HS-5 (cell line): ENCODE data around the gene PRDX2.
"Not testable (repeated sequence)": the region's sequence is repeated elsewhere in the genome, so short reads cannot be mapped to it uniquely, and the experiment has no call there.

Source experiments
- DNase-seq: peaks from one replicate; pipeline ENCODE4 v3.0.0-alpha.2; 2012; ENCODE audit warnings: low read depth

Gene PRDX2

DNA sequence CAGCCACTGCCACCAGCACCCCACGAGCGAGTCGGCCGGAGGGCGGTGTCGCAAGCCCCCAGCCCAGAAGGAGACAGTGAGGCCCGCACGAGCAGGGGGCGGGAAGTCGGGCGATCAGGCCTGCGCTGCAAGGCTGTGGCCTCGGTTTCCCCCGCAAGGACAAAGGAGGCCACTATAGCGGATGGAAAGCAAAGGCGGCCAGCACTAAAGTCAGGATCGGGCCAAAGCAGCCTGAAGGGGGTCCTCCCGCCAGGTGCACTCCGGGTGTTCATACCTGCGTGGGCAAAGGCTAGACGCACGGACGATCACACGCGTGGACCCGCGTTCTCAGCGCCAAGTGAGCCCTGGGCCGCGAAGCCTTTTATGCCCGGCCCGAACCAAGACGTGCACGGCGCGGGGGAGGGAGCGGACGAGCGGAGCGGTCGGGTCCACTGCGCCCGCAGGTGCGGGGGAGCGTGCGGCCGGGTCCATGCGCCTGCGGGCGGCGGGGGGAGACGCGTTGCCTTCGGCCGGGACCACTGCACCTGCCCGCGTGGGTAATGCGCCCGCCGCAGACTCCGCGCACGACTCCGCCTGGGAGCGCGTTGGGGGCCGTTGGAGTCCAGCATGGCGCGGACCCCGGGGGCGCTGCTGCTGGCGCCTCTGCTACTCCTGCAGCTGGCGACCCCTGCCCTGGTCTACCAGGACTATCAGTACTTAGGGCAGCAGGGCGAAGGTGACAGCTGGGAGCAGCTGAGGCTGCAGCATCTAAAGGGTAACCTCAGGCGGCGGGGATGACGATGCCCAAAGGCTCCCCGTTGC is at the start of gene PRDX2, which contains the start of gene THSD8:
Gene PRDX2, minus strand, starts transcription at position 335 of the 801 bp plus-strand sequence. CDS start 539 bp downstream, outside the sequence.
Gene THSD8, plus strand, starts transcription at position 604 of the 801 bp plus-strand sequence. Its CDS starts 3 bp downstream, at position 607.
- no peak for DNase-seq

DNA sequence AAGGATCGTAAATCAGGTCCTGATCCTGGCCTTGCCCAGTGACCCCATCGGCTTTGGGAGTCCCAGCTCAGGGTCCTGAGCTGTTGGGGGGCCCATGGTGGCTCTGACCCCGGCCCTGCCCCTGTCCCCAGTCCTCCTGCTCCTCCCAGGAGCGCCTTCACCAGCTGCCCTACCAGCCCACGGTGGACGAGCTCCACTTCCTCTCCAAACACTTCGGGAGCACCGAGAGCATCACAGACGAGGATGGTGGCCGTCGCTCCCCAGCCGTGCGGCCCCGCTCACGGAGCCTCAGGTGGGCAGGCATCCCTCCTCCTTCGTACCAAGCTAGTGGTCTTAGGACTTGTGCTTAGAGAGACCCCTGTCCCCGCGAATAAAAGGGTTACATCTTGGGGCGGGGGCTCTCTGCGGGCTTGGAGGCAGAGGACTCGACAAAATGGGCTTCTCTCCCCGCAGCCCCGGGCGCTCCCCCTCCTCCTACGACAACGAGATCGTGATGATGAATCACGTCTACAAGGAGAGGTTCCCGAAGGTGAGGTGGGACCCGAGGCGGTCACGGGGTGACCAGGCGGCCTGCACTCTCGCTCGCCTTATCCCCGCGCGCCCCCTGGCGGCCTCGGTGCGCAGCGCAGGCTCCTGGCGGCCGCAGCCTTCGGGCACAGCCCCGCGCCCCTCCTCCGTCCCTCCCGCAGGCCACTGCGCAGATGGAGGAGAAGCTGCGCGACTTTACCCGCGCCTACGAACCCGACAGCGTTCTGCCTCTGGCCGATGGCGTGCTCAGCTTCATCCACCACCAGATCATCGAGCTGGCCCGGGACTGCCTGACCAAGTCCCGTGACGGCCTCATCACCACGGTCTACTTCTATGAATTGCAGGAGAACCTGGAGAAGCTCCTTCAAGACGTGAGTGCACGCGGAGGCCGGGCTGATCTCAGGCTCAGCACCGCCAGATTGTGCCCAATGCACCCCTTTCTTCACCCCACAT is 45.8 kb upstream of the PRDX2 start:
- DNase-seq, result peak; percentile 65

DNA sequence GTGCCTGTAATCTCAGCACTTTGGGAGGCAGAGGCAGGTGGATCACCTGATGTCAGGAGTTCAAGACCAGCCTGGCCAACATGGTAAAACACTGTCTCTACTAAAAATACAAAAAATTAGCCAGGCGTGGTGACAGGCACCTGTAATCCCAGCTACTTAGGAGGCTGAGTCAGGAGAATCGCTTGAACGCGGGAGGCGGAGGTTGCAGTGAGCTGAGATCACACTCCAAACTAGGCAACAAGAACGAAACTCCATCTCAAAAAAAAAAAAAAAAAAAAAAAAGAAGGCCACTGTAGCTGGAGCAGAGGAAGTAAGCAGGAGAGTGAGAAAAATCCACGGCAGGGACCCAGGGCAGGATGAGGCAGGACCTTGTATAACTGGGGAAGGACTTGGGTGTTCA is 45.0 kb upstream of the PRDX2 start:
- not testable (repeated sequence) for DNase-seq

DNA sequence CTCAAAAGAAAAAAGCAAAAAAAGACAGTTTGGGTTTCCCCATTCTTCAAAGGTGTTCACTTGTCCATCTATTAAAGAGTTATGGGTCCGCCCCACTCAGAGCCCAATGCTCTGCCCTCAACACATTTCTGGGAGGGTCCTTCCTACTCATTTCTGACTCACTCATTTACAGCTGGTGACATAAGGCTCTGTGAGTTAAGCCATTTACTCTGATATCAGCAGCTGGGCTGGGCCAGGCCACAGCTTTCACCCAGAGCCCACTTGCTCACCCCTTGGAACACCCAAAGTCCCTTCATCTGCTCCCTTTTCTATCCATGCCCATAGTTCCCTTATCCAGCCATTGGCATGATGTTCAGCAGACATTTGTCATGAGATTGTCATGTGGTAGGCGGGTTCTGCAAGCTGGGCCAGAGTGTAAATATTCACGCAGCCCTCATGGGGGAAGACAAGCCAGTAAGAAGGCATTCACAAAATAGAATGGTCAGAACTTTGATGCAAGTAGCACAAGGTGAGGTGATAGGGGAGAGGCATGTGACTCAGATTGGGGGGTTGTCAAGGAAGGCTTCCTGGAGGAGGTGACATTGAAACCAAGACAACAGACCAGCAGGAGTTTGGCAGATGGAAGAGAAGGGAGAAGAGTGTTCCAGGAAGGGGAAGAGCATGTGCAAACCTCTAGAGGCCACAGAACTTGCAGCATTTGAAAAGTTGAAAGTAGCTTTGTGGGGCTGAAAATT is 42.6 kb upstream of the PRDX2 start:
- no peak for DNase-seq

DNA sequence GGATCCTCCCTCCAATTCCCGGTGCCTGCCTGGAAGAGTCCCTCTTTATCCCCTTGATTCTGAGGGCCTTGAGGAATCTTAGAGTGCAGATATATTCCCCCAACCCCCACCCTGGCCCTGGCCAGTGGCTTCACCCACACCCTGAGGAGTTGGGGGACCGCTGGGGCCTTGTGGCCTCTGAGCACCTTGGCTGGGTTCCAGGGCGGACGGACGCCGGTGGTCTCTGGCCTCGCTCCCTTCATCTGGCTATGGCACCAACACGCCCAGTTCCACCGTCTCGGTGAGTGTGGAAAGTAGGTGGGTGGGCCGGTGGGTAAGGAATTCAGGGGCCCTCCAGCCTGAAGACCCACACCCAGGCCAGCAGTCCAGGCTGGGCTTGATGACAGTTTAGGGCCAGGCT is 41.7 kb upstream of the PRDX2 start:
- DNase-seq, result no peak

DNA sequence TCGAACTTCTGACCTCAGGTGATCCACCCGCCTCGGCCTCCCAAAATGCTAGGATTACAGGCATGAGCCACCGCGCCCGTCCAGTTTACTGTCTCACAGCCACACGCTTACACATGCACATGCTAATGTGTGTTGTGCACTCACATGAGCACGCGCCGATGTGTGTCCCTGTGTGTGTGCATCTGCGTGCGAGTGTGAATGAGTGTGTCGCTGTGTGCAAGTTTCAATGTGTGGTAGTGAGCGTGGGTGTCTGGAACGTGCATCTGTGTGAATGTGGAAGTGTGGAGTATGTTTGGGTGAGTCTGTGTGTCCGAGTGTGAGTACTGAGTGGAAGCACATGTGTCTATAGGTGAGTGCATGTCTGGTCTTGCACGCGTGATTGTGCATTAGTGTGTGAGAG is 40.9 kb upstream of the PRDX2 start:
- no peak for DNase-seq

DNA sequence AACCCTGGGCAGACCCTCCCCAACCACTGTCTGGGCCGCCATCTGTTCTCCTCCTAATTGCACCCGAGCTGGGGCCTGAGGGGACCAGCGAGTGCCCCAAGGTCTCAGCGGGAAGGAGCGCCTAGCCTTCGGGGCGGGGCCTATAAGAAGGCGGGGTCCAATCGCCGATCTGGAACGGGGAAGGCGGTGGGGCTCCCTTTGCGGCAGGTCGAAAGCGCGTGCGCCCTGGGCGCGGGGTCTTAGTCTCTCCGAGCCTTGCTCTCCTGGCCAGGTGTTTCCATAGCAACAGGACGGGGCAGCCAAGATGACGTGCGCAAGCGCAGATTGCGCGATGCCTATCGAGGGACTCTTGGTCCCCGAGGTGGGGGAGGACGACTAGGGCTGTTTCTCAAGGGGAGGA is 39.5 kb upstream of the PRDX2 start:
- DNase-seq, result no peak

DNA sequence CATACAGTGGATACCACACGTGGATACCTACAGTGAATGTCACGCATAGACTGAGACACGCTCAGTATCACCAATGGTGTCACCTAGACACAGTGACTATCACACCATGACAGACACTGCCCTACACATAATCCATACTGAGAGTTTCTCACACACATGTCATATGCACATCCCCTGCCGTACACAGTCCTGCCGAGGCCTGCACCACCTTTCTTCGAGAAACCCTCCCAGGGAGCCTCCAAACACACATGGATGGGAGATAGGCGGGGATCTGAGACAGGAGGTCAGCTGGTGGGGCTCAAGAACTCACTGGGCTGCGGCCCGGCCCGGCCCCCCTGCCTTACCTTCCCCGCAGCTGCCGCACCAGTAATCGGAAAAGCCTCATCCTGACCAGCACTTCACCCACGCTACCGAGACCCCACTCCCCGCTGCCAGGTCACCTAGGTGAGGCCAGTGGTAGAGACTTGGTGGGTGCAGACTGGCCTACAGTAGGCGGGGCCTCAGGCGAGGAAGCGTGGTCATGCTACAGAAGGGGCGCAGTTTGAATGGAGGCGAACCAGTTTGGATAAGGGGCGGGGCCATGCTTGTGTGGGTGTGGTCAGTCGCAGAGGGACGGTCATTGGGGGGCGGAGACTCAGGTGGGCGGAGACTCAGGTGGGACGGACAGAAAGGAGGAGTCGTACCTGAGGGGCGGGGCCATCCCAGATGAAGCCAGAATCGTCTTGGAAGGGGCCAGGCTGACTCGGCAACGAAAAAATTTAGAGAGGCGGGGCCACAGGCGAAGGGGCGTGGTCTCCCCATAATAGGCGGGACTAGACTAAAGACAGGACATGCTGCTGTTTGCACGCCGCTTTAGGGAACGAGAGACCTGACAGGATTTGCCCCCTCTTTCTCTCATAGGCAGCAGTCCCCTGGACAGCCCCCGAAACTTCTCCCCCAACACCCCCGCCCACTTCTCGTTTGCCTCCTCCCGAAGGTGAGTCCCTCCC is 38.8 kb upstream of the PRDX2 start:
- no peak for DNase-seq

DNA sequence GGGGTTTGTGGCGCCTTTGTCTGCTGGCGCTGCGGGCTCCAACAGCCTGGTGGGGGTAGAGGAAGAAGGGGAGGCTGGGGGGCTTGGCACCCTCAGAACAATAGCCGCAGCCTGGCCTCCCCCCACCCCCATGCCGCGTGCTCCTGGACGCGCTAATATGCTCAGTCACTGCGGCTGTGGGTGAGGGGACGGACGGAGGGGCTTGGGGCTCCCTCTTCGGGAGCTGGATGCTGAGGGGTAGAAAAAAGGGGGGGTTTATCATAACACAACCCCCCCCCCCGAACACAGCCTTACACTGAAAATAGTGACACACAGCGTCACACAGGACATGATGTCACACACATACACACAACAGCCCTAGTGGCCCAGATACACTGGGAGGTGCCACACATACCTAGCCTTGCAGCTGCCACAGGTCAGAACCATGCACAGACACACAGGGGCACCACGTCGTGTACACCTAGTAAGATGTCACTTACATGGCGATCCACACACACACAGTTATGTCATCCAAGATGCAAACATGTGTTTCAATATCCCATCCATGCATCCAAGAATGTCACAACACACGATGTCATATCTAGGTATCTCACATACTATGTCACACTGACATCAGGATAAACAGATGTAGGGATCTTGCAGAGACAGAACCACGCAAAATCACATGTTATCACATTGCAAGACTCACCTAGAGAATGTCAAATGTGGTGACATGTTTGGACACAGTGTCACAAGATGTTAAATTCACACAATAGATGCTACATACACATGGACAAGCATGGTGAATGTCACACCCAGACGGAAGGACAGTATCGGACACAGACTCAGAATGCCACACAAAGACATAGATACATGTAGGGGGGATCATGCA is 37.5 kb upstream of the PRDX2 start:
- no peak for DNase-seq

DNA sequence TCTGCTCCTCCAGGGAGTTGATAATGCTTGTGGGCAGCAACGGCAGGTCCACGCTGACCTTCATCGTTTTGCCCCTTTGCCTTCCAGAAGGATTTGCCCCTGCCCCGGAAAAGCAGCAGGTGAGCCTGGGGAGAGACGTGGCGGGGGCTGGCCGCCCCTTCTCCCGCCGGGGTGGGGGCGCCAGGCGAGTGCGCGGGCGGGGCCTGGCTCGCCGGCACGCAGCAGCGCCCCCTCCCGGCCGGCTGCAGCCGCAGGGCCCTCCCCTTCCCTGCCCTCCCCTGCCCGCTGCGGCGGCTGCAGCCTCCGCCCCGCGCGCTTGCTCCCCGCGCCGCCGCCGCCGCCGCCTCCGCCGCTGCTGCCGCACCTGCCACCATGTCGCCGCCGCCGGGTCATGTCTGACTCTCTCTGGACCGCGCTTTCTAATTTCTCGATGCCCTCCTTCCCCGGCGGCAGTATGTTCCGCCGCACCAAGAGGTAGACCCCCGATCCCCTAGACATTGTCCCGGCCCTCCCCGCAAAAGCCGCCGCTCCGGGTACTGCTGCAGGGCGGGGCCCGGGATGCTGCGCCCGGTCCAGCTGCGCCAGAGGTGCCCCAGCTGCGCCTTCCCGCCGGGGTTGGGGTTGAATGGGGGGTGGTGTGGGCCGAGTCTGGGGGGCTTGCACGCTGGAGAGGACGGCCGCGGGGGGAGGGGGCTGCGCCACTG is 36.7 kb upstream of the PRDX2 start, which contains the start of gene MAST1:
Gene MAST1, plus strand, starts transcription at position 334 of the 704 bp plus-strand sequence. Its CDS starts 58 bp downstream, at position 392.
- DNase-seq, result no peak

DNA sequence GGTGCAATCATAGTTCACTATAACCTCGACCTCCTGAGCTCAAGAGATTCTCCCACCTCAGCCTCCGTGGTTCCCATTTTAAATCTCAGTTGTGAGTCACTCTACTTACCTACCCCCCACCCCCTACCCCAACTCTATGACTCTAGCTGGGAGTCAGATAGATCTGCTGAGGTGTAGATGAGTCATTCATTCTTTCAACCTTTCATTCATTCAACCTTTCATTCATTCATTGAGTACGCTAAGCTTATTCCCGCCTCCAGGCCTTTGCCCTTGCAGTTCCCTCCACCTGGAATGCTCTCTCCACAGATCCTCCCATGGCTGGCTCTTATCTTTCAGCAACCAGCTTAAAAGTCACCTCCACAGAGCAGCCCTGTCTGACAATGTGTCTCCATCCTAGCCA is 35.6 kb upstream of the PRDX2 start:
- no peak for DNase-seq

DNA sequence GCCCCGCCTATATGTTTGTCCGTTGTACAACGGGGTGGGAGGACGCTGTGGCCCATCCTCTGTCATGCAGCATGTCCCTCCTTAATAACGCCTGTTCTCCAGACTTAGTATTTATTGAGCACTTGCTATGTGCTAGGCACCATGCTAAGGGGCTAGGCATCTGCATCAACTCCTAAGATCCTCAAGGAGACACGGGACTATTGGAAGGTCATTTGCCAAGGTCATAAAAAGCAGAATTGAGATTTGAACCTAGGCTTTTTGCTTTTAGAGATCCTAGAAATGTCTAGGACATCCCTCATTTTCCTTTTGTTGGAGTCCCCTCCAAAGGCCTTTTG is 34.9 kb upstream of the PRDX2 start:
- no peak for DNase-seq

DNA sequence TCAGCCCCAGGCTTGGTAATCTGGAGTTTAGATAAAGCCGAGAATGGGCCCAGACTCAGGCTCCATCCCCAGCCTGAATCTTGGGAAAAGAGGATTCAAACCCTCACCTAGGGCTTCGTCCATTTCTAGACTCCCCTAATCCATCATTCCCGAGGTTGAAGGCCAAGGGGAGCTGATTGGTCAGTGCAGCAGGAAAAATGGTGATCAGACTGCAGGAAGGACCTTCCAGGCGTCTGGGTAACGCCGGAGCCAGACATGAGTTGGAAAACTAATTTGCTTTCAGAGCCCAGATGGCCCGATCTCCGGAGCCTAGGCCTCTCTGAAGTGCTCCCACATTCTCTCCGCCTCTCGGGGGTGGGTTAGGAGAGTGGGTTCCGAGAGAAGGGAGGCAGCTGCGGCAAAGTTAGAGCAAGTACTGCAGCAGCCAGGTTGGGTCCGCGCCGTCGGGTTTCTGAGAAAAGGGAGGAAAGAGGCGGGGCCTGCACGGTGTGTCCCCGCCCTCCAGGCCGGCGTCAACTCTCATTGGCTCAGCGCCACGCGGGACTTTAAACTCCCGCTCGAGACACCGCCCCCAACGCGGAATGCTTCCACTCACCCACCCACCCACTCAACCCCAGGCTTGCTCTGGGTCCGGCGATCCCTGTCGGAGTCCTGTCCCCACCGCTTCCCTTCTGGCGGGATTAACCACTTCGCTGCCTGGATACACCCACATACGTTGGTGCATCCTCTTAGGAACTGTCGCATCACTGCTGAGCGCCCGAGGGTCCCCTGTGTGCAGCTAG is 33.6 kb upstream of the PRDX2 start:
- no peak for DNase-seq

DNA sequence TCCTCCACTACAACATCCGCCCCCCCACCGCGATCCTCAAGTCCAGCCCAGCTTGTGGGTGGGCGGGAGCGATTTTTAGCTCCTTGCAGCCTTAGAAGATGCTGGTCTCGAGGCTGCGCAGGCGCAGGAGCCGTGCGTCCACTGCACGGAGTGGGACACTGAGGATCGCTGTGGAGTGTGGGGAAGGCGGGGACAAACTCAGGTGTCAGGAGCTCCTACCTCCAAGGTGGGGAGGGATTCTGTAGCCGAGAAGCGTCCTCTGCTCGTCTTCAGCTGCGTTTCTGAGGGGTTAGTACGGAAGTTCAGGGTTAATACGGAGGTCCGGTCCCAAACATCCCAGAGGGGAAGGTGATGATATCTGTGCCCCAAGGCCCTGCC is 33.0 kb upstream of the PRDX2 start, which contains the start of gene RTBDN:
Gene RTBDN, minus strand, starts transcription at position 14 of the 378 bp plus-strand sequence. CDS start 4,600 bp downstream, outside the sequence.
- no peak for DNase-seq

DNA sequence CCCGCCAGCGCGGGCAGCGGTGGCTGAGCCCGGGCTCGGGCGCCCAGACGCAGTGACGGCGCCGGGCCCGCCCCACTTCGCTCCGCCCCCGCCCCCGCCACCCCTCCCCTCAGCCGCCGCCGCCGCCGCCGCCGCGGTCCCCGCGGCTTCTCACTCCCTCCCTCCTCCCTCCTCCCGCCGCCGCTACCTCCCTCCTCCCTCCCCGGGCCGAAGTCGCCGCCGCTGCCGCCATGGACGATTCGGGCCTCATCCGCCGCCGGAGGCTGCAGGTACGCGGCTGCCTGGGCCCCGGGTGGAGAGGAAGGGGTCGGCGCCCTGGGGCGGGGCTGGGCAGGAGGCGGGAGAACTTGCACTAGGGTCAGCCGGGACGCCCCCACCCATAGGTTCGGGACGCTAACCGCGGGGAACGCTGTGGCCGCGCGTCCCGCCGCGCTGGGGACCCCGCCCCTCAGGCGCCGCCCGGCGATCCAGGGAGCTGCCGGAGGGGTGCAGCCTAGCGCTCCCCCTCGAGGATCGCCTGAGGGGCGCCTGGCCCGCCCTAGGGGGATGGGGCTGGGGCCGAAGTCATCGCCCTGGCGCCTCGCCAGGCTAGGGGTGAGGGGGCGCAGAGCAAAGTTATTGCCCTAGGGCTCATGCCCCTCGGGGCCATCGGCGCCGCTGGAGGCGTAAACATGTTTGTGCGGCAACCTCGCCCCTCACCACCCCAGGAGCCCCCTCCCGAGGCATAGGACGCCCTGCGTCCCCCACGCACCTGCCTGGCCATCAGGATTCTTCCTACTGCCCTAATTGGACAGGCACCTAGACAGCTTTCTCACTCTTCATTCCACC is 32.4 kb upstream of the PRDX2 start:
- DNase-seq, result no peak

DNA sequence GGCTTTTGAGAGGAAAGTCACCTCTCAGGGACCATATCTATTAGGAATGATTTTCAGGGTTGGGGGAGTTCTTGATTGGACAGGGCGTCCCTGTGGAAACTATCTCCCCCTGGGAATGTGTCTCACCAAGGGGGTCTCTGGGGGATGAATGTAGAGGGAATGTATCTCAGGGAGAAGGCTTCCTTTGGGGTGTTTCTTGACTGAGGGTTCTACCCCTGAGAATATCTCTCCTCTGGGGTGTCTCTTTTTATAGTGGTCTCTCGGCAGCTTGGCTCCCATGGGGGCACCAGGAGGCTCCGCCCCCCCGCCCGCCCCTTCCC is 31.8 kb upstream of the PRDX2 start:
- DNase-seq, result no peak

DNA sequence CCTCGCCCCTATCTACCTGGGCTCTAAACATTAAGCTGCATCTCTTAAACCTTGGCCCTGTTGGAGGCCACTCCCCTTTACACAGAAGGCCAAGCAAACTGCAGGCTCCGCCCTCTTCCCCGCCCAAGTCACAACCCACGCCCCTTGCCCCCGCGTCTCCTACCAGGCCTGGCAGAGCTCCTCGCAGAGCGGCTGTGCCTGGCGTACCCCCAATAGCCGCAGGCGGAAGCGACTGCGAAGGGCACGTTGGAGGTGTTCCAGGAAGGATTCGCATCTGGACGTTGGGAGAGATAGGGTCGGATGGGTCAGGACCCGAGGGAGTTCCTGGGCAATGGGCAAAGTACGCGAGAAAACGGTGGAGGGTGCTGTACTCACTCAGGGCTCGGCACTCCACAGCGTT is 26.9 kb upstream of the PRDX2 start:
- no peak for DNase-seq
